Fibroblast of the conjunctiva (primary cell): Measurements from ENCODE around the gene TMEM260.
A peak's percentile ranks its signal among the peaks of the same experiment; 100 is the strongest.
"Not testable (repeated sequence)": the region's sequence is repeated elsewhere in the genome, so short reads cannot be mapped to it uniquely, and the experiment has no call there.

Experiments
- DNase-seq: peaks from one replicate; pipeline ENCODE4 v3.0.0-alpha.2; 2010; ENCODE audit warnings: low read depth

The TMEM260 gene

DNA sequence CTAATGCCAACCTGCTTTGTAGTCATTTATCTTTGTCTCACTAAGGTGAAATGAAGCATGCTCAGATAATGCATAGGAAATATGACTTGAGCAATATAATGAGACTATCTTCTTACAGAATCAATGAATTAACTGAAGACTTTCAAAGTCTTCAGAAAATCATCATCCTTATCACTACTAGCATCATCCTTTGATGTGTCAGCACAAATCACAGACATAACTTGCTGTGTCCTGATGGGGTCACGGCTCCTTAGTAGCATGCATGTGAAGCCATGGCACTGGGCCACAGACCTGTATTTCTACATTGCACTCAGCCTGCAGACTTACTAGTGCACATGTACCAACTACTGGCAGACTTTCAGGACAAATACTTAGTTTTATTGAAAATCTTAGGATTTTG lies 18.9 kb downstream of the TMEM260 start:
- no peak for DNase-seq

- no peak for DNase-seq
Measured at GRCh38 chr14:56603648-56604047, 24.1 kb downstream of the TMEM260 start.

- DNase-seq: peak; percentile 9
Measured at GRCh38 chr14:56608689-56609088, 29.1 kb downstream of the TMEM260 start.

- DNase-seq: not testable (repeated sequence)
Measured at GRCh38 chr14:56611663-56612062, 32.1 kb downstream of the TMEM260 start.

DNA sequence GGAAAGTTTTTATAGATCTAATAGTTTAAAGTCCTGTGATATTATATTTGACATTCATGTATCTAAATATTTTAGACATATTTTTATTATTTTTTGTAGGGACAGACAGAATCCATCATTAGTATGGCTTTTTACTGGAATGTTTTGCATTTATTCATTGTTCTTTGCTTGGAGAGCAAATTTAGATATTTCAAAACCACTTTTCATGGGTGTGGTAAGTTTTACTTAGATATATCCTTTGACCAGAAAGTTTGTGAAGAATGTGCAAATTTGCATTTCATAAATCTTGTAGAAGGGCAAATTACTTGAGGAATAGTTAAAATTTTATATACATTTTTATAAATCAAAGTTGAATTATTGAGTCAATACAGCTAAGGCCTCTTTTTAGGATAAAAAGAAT lies 37.5 kb downstream of the TMEM260 start:
- DNase-seq: no peak

- peak; percentile 51 for DNase-seq
Measured at GRCh38 chr14:56630707-56631106, 51.1 kb downstream of the TMEM260 start.

- no peak for DNase-seq
Measured at GRCh38 chr14:56632195-56632594, 52.6 kb downstream of the TMEM260 start.

DNA sequence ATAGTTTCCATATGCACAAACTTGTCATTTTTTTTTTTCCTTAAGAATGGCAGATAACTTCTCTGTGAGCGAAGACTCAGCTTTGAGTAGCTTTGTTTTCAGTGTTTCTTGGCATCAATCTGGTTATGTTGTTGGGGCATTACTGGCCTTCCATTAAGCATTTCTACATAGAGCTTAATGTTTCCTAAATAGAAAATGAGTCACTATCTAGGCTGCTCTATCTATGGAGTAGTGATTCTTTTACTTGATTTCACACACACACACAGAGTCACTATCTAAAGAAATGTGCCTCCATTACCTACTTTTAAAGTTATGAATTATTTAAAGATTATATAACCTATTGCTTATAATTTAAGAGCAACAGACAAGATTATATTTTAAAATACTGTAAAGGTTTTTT lies 53.9 kb downstream of the TMEM260 start:
- no peak for DNase-seq

- DNase-seq: no peak
Measured at GRCh38 chr14:56635041-56635440, 55.4 kb downstream of the TMEM260 start.

- DNase-seq: no peak
Measured at GRCh38 chr14:56647493-56647892, 67.9 kb downstream of the TMEM260 start.

DNA sequence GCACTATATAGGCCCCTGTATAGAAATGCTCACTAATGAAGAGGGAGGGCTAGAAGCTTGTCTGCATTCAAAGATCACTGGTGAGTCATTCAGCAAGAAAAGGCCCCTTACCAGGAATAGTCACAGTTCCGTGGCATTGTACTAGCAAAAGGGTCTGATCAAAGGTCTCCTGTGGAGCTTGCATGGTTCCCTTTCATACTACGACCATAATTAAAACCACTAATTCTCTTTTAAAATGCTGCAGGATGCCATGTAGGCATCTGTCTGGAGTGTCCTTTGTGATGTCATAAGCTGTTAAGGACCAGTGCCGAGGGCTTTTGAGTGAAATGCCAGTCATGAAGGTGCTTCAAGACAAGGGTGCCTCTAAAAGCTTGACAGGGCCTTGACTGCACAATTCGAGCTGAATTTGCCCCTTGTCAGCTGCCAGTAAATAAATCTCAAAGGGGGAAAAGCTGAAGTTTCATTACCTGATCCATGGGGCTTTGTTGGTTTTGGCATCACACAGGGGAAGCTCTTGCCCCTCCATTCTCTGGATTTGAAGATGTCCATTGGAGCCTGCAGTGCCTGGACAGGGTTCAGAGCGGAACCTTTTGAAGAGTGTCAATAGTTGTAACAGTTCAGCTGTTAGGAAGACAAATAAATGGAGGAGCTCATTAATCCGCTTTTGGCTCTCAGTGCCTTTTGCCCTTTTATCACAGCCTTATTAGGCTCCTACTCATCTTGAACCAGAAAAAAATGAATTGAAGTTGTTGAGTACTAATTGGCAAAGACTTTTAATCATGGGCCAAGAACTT lies 69.1 kb downstream of the TMEM260 start:
- DNase-seq: no peak

GRCh38 chr14:56649382-56649781 lies 69.8 kb downstream of the TMEM260 start:
- DNase-seq: no peak

- no peak for DNase-seq
Measured at GRCh38 chr14:56650048-56650447, 70.5 kb downstream of the TMEM260 start.

DNA sequence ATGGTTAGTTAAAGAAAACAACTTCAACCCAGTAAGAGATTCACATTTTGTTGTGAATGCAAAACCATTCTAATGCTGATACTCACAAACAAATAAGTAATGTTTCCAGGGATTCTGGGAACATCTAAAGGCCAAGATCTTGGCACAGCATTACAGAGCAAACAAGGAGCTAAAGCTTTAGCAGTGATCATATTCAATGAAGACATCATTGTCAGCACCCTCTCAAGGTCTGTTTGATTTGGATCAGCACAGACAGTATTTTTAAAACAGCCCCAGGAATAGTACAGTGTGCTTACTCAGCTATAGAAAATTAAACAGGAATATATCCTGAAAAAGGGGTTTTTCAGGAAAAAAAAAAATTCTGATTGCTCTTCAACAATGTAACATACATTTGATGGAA lies 71.4 kb downstream of the TMEM260 start:
- no peak for DNase-seq

DNA sequence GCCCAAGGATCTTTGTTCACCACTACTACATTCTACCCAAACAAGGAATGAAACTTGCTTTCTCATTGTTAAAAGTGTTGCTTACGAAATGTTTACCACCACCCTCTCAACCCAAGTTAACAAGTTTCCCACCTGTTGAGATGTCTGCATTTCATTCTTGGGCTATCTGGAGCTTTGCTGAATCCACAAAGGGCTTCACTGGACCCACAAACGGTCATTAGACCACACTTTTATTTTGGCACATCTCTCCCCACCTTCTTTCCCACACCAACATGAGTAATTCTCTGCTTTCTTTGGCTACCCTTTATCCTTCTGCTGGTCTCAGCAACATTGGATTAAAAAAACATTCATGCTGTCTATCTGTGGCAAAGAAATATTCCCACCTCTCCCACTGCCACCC lies 78.0 kb downstream of the TMEM260 start:
- no peak for DNase-seq

- DNase-seq: no peak
Measured at GRCh38 chr14:56659378-56659777, 79.8 kb downstream of the TMEM260 start.

- peak; percentile 17 for DNase-seq
Measured at GRCh38 chr14:56659964-56660551, 80.5 kb downstream of the TMEM260 start.

DNA sequence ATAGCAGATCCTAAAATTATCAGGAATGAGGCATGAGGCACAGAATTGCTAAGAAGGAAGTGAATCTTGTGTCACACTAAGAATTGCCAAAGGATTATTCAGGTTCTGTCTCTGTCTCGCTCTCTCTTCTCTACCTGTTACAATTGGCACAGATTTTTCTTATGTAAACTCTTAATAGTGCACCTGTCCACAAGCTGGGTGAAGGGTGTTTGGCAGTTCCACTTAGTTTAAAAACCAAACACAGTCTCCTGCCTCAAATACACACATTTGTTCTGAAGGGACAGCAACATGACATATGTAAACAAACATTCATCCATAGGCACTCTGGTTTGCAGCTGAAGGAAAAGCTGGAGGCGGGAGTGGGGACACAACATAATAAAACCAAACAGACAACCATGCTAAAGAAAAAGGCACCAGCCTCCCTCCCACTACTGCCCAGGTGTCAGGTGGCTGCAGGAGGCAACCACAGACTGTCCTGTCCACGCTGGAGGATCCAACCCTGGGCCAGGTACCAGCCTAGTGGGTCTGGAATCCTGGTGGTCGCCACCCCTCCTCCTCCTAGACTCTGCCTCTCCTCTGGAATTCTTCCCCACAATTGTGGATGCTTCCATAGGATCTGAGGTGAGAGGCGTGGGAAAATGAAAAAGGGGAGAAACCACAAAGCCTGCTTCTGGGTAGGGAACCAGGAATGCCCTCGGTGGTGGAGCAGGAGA lies 81.2 kb downstream of the TMEM260 start:
- DNase-seq: no peak

DNA sequence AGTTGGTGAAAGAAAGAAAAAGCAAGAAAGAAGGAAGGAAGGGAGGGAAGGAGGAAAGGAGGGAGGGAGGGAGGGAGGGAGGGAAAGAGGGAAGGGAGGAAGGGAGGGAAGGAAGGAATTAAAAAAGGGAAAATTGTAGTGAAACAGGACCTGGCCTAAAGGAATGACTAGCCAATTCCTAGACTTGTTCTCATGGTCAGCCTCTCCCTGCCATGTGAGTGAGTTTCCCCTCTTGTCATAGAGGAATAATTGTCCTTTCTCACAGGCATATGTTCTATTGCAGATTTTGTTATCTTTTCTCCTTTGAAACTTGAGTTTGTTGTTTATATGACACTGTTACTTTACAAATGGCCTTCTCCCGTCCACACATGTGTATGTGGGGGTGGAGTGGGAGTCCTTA lies 81.9 kb downstream of the TMEM260 start:
- no peak for DNase-seq

DNA sequence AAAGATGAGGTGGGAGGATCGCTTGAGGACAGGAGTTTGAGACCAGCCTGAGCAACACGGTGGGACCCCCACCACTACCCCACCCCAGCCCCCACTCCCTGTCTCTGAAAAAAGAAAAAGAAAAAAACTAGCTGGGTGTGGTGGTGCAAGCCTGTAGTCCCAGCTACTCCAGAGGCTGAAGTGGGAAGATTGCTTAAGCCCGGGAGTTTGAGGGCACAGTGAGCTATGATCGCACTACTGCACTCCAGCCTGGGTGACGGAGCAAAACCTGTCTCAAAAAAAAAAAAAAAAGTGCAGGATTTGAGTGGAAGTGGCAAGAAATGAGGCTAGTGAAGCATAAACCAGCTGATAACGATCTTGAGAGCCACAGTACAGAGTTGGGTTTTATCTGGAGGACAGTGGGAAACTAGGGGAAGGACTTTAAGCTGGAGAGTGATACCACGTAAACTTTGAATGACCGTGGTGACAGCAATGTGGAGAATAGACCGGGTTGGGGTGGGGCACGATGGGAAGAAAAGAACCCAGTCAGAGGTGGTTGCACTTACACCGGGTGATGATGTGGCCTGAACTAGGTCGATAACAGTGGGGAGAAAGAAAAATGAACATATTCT lies 85.3 kb downstream of the TMEM260 start:
- no peak for DNase-seq

GRCh38 chr14:56666294-56666693 lies 86.7 kb downstream of the TMEM260 start:
- DNase-seq: no peak

GRCh38 chr14:56666716-56667115 lies 87.1 kb downstream of the TMEM260 start:
- DNase-seq: no peak

- not testable (repeated sequence) for DNase-seq
Measured at GRCh38 chr14:56667290-56667689, 87.7 kb downstream of the TMEM260 start.
